Activated CD4-positive, alpha-beta T cell treated with anti-CD3 and anti-CD28 coated beads, Interleukin-2, Interleukin-6, amounts not matched to agents 100 ng/mL and 50 ng/mL, durations not matched to agents 16 hours and 8 hours (primary cell): ENCODE measurements around the gene HAT1.
"Not testable (repeated sequence)": the region's sequence is repeated elsewhere in the genome, so short reads cannot be mapped to it uniquely, and the experiment has no call there.

Experiments
- DNase-seq: peaks from one replicate; pipeline ENCODE4 v3.0.0-alpha.2; 2020

HAT1 gene

GRCh38 chr2:171922230-171923022 lies at the start of gene HAT1:
TSS of gene HAT1 (plus strand) at chr2:171922461. CDS start at chr2:171922501, 40 bp downstream.
- peak; percentile 98 for DNase-seq

DNA sequence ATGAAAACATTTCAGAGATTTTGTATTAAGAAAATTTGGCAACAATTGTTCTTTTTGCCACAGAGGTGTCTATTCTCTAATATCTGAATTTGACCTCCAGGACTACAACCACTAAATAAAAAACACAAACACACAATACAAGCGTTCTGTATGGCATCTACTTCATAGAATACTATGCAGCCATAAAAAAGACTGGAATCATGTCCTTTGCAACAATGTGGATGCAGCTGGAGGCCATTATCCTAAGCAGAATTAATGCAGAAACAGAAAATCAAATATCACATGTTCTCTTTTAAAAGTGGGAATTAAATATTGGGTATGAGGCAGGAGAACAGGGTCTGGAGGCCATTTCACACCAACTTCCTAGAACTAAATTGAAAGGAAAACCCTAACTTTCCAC lies 47.7 kb upstream of the HAT1 start:
- no peak for DNase-seq

- no peak for DNase-seq
Observed at GRCh38 chr2:171874963-171875362, 47.3 kb upstream of the HAT1 start.

DNA sequence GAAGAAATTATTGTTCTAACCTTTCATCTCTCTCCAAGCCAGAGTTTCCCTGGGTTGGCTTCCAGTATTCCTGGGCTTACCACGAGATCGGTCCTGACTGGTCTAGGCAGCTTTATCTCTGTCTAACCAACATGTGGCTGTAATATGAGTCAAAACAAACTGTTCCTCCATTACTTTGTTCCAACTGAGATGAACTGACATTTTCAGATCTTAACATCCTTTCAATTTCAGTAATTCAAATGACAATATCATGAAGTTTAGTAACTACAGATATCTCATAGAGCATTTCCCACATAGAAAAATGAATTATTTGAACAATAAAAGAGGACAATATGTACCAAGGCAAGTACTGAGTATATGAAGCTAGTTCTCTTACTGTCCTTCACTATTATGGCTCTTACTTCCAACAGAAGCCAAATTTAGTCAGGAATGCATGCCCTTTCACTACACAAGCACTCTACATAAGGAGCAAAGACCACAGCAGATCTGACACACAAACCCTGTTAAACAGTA lies 43.7 kb upstream of the HAT1 start:
- peak; percentile 66 for DNase-seq

DNA sequence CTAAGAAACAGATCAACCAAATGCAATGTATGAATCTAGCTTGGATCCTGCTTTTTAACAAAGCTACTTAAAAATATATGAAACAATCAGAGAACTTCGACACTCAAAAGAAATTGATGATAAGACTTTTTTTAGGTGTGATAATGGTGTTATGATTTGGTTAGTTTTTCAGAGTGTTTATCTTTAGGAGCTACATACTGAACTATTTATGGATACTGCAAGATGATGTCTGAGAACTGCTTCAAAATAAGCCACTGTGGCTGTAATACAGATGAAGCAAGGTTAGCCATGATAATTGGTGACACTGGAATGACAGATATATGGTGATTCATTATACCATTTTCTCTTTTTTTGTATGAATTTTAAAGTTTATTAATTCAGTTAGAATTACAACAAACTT lies 42.4 kb upstream of the HAT1 start:
- DNase-seq, result no peak

GRCh38 chr2:171880774-171881173 lies 41.5 kb upstream of the HAT1 start:
- DNase-seq, result no peak

GRCh38 chr2:171882089-171882769 lies 40.0 kb upstream of the HAT1 start:
- peak; percentile 43 for DNase-seq

GRCh38 chr2:171883275-171883893 lies 38.9 kb upstream of the HAT1 start:
- DNase-seq, result no peak

DNA sequence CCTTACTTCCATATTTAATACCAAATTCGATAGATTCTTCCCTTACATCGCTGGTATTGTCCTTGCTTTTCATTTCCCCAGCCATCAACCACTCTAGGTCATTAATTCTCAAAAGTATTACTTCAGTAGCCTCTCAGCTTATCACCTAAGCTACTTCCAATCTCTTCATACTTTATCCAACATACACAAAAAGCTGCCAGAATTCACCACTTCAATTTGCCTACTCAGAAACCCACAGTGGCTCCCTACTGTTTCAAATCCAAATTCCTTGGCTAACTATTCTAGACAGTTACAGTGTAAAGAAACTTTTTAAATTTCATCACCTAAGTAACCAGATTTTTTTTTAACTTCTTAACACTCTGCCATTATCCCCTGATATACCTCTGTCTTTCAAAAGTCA lies 32.9 kb upstream of the HAT1 start:
- no peak for DNase-seq

GRCh38 chr2:171889808-171890207 lies 32.5 kb upstream of the HAT1 start:
- DNase-seq, result no peak

DNA sequence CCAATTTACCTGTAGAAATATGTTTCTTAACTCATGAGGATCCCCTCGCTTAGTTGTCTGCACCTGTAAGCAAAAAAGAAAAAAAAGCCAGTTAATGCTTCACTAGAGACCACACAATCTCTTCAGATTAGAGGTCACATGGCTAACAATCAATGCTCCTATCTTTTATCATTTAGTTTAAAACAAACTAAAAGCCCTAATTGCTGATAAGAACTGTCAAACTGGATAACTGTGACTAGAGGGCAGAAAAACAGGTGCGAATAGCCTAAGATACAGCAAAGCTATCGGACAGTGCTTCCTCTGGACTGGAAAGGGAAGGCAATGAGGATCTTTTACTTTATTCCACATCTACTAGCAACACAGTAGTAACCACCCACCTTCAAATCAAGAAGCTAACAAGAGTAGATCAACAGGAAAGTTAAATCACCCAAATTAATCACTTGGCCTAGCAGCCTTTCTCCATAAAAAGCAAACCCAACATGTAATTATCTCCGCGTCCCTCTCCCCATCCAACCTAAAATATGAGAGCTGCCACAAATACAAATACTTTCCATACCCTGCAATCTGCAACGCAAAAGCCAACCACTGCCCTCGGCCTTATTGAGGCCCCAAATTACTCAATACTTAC lies 29.0 kb upstream of the HAT1 start:
- DNase-seq, result peak; percentile 64

GRCh38 chr2:171893824-171894611 lies 28.2 kb upstream of the HAT1 start, which contains the start of gene SLC25A12:
TSS of gene SLC25A12 (minus strand) at chr2:171894244. CDS start at chr2:171894214, 30 bp downstream.
- DNase-seq, result peak; percentile 89

GRCh38 chr2:171894612-171894947 lies 27.7 kb upstream of the HAT1 start:
- no peak for DNase-seq

DNA sequence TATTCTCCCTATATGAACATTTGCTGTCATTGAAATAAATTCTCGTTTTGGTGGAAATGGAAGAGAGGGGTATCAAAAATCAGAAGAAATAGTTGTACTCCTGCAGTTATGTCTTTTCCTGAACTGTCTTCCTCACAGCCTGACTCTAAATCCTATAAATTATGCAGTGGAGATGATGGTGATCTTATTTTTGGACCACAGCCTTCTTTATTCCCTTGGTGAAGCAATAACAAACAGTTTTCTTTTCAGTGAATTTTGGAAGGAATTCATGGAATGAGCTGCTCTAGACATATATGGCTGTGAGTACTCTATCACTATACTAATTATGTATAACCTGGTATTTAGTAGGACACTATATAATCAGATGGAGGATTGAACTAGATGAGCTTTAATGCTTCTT lies 26.5 kb upstream of the HAT1 start:
- DNase-seq, result no peak

DNA sequence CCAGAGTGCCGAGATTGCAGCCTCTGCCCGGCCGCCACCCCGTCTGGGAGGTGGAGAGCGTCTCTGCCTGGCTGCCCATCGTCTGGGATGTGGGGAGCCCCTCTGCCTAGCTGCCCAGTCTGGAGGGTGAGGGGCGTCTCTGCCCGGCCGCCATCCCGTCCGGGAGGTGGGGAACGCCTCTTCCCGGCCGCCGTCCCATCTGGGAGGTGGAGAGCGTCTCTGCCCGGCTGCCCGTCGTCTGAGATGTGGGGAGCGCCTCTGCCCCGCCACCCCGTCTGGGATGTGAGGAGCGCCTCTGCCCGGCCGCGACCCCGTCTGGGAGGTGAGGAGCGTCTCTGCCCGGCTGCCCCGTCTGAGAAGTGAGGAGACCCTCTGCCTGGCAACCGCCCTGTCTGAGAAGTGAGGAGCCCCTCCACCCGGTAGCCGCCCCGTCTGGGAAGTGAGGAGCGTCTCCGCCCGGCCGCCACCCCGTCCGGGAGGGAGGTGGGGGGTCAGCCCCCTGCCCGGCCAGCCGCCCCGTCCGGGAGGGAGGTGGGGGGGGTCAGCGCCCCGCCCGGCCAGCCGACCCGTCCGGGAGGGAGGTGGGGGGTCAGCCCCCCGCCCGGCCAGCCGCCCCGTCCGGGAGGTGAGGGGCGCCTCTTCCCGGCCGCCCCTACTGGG lies 22.5 kb upstream of the HAT1 start:
- not testable (repeated sequence) for DNase-seq

GRCh38 chr2:171902840-171903420 lies 19.3 kb upstream of the HAT1 start:
- no peak for DNase-seq

DNA sequence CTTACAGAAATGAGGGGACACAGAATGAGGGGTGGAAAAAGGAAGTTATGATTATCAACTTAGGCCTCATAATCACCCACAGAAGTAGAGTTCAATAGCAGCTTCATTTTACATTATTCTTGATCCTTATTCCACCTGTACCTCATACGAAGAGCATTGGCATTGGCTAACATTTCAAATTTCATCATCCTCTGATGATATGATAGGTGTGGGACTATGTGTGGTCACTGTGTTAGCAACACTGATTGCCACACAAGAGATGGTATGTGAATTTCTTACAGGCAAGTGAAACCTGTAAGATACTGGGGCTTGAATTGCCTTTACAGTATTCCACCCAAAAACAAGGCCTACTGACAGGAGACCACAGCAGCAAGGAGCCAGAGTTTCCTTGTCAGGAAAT lies 14.0 kb upstream of the HAT1 start:
- no peak for DNase-seq

- no peak for DNase-seq
Observed at GRCh38 chr2:171909266-171909665, 13.0 kb upstream of the HAT1 start.

DNA sequence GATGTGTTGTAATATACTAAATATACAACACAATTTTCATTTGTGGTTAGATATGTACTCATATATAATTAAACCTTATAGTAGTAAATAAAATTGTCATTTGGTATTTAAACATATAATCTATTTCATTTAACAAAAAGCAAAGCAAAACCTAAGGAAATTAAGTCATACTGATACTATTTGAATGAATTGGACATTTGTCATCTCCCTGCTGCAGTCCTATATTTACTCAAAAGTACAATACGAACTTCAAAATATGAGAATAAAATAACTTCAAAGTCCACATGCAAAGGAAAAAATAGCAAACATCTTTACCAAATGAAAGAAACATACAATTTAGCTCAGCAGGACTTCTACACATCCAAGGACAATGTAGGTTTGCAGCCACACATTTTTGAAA lies 11.8 kb upstream of the HAT1 start:
- DNase-seq, result peak; percentile 22

GRCh38 chr2:171913517-171913916 lies 8.7 kb upstream of the HAT1 start:
- no peak for DNase-seq

DNA sequence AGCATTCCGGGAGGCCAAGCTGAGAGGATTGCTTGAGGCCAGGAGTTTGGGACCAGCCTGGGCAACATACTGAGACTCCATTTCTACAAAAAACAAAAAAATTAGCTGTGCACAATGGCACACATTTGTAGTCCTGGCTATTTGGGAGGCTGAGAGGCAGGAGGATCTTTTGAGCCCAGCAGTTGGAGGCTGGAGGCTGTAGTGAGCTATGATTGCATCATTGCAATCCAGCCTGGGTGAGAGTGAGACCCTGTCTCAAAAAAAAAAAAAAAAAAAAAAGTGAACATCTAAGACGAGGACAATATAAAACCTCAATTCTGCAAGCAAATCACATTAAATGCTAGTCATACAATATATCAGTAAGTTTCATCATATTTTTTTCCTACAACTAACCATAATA lies 2.8 kb upstream of the HAT1 start:
- no peak for DNase-seq

DNA sequence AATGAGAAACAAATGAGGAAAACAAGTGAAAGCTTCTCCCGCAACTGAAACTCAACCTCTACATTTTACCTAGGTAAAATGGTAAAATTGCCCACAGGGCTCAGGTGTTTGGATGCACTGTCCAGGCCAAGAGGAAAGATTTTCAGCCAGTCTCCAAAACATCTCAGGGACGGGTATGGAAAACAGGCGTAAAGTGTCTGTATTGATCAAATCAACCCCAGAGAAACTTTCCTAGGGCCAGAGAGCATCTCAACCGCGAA lies 361 bp upstream of the HAT1 start:
- DNase-seq, result no peak
